GM19324 (cell line): ENCODE measurements around the gene PNMA8A.

Source experiments
- ATAC-seq: cut with Tn5 transposase; IDR thresholded peaks from one replicate; pipeline ENCODE4 v1.9.1; 2021; ENCODE audit warnings: mild to moderate bottlenecking, moderate library complexity; ENCODE audit not compliant: unreplicated experiment, low FRiP score

PNMA8A gene

GRCh38 chr19:46471811-46472543, 614 bp upstream of the PNMA8A start:
- no peak for ATAC-seq

GRCh38 chr19:46470376-46470775, 987 bp downstream of the PNMA8A start:
- ATAC-seq: no peak

GRCh38 chr19:46469541-46470185, 1.7 kb downstream of the PNMA8A start:
- ATAC-seq: no peak

GRCh38 chr19:46466536-46467196, 4.7 kb downstream of the PNMA8A start:
- ATAC-seq: peak; percentile 51

- ATAC-seq: no peak
Measured at GRCh38 chr19:46463516-46463915, 7.8 kb downstream of the PNMA8A start.

GRCh38 chr19:46461537-46461936, 9.8 kb downstream of the PNMA8A start:
- no peak for ATAC-seq

- no peak for ATAC-seq
Measured at GRCh38 chr19:46460981-46461380, 10.4 kb downstream of the PNMA8A start.

GRCh38 chr19:46460055-46460454, 11.3 kb downstream of the PNMA8A start:
- no peak for ATAC-seq

- no peak for ATAC-seq
Measured at GRCh38 chr19:46456930-46457329, 14.4 kb downstream of the PNMA8A start.

- no peak for ATAC-seq
Measured at GRCh38 chr19:46454244-46454643, 17.1 kb downstream of the PNMA8A start.

- no peak for ATAC-seq
Measured at GRCh38 chr19:46453661-46454060, 17.7 kb downstream of the PNMA8A start.

GRCh38 chr19:46452186-46452585, 19.2 kb downstream of the PNMA8A start:
- no peak for ATAC-seq

GRCh38 chr19:46451352-46451751, 20.0 kb downstream of the PNMA8A start:
- no peak for ATAC-seq

- no peak for ATAC-seq
Measured at GRCh38 chr19:46450737-46451136, 20.6 kb downstream of the PNMA8A start.

GRCh38 chr19:46449228-46449627, 22.1 kb downstream of the PNMA8A start:
- ATAC-seq: no peak

GRCh38 chr19:46448601-46449000, 22.8 kb downstream of the PNMA8A start:
- ATAC-seq: no peak

- ATAC-seq: no peak
Measured at GRCh38 chr19:46447824-46448223, 23.5 kb downstream of the PNMA8A start.

GRCh38 chr19:46447006-46447405, 24.4 kb downstream of the PNMA8A start:
- no peak for ATAC-seq

GRCh38 chr19:46446021-46446420, 25.3 kb downstream of the PNMA8A start:
- no peak for ATAC-seq

GRCh38 chr19:46442808-46443450, 28.4 kb downstream of the PNMA8A start:
- ATAC-seq: no peak

- ATAC-seq: no peak
Measured at GRCh38 chr19:46441866-46442265, 29.5 kb downstream of the PNMA8A start.
